WTC11 (cell line): ENCODE measurements around the gene DUS1L. TPM values are rescaled to one million over a fixed set of nuclear protein-coding genes. Genes with fewer than 3 reads are reported as not detected.

Experiments
- ATAC-seq: fragments of 200-7000 bp; cut with Tn5 transposase; 2 replicates; pipeline ENCODE4 v1.10.0; 2021; ENCODE audit warnings: mild to moderate bottlenecking, moderate library complexity
- CTCF ChIA-PET: fragments of 300-600 bp; sonication (Branson Sonifier 250); formaldehyde crosslinking; loops from one replicate; lab custom pipeline; 2021; ENCODE audit warnings: antibody characterized with exemption; lab: Charles Lee
- POLR2A ChIA-PET: fragments of 350-600 bp; sonication (Branson Sonifier 250); formaldehyde crosslinking; loops from one replicate; lab custom pipeline; 2021; ENCODE audit warnings: antibody characterized with exemption; lab: Charles Lee
- DNase-seq: peaks from one replicate; pipeline ENCODE4 v3.0.0; 2021; ENCODE audit warnings: low spot score
- H3K27ac Mint-ChIP-seq: 2 replicates; pipeline ENCODE4 v1.8.0; 2021; ENCODE audit warnings: mixed read lengths
- H3K27me3 Mint-ChIP-seq: 2 replicates; pipeline ENCODE4 v1.8.0; 2021; ENCODE audit warnings: low read depth, mild to moderate bottlenecking, moderate library complexity, mixed read lengths
- H3K36me3 Mint-ChIP-seq: 2 replicates; pipeline ENCODE4 v1.8.0; 2021; ENCODE audit warnings: mixed read lengths
- H3K4me1 Mint-ChIP-seq: 2 replicates; pipeline ENCODE4 v1.8.0; 2022; ENCODE audit warnings: mixed read lengths
- H3K4me3 Mint-ChIP-seq: 2 replicates; pipeline ENCODE4 v1.8.0; 2021; ENCODE audit warnings: mild to moderate bottlenecking, moderate library complexity, mixed read lengths
- H3K9me3 Mint-ChIP-seq: 2 replicates; pipeline ENCODE4 v1.8.0; 2021; ENCODE audit warnings: mixed read lengths
- ATF6 ChIP-seq: sonication (generic); formaldehyde crosslinking; IDR thresholded peaks from 2 replicates; pipeline ENCODE4 v1.8.1; 2023; ENCODE audit warnings: mild to moderate bottlenecking, missing genetic modification reagents
- CDX4 ChIP-seq: fragments of 250-450 bp; sonication (Bioruptor Pico); IDR thresholded peaks from 2 replicates; pipeline ENCODE4 v1.9.0; 2021; ENCODE audit warnings: moderate library complexity, mild to moderate bottlenecking, inconsistent platforms, borderline replicate concordance
- CREM ChIP-seq: sonication (generic); formaldehyde crosslinking; IDR thresholded peaks from 2 replicates; pipeline ENCODE4 v1.8.1; 2022; ENCODE audit warnings: mild to moderate bottlenecking, missing genetic modification reagents, moderate library complexity
- CTCF ChIP-seq: fragments of 200-600 bp; IDR thresholded peaks from 2 replicates; pipeline ENCODE4 v1.8.0; 2022; ENCODE audit warnings: antibody characterized with exemption
- E2F1 ChIP-seq: sonication (generic); formaldehyde crosslinking; IDR thresholded peaks from 2 replicates; pipeline ENCODE4 v1.8.0; 2022; ENCODE audit warnings: mild to moderate bottlenecking, missing genetic modification reagents
- E2F5 ChIP-seq: sonication (generic); formaldehyde crosslinking; IDR thresholded peaks from 2 replicates; pipeline ENCODE4 v1.8.1; 2022; ENCODE audit warnings: mild to moderate bottlenecking, moderate library complexity, missing genetic modification reagents
- HMGA2 ChIP-seq: fragments of 250-450 bp; sonication (Bioruptor Pico); IDR thresholded peaks from 2 replicates; pipeline ENCODE4 v1.4.0; 2021; ENCODE audit warnings: mild to moderate bottlenecking, moderate library complexity
- IRF1 ChIP-seq: sonication (generic); formaldehyde crosslinking; IDR thresholded peaks from 2 replicates; pipeline ENCODE4 v1.8.0; 2023; ENCODE audit warnings: missing genetic modification reagents
- MAX ChIP-seq: sonication (generic); formaldehyde crosslinking; IDR thresholded peaks from 2 replicates; pipeline ENCODE4 v1.8.0; 2022; ENCODE audit warnings: mild to moderate bottlenecking, missing genetic modification reagents
- NR3C1 ChIP-seq: sonication (generic); formaldehyde crosslinking; conservative IDR thresholded peaks from 2 replicates; pipeline ENCODE4 v1.8.1; 2023; ENCODE audit warnings: low read depth, mild to moderate bottlenecking, missing genetic modification reagents
- PREB ChIP-seq: sonication (generic); formaldehyde crosslinking; IDR thresholded peaks from 2 replicates; pipeline ENCODE4 v1.8.1; 2022; ENCODE audit warnings: mild to moderate bottlenecking, missing genetic modification reagents, moderate library complexity, borderline replicate concordance
- PRRX2 ChIP-seq: fragments of 250-450 bp; sonication (Bioruptor Pico); IDR thresholded peaks from 2 replicates; pipeline ENCODE4 v1.8.0; 2021; ENCODE audit warnings: mild to moderate bottlenecking
- RORB ChIP-seq: fragments of 250-450 bp; sonication (Bioruptor Pico); IDR thresholded peaks from 2 replicates; pipeline ENCODE4 v1.9.0; 2021; ENCODE audit warnings: mild to moderate bottlenecking
- SMAD3 ChIP-seq: sonication (generic); formaldehyde crosslinking; IDR thresholded peaks from 2 replicates; pipeline ENCODE4 v1.8.0; 2022; ENCODE audit warnings: missing genetic modification reagents, mild to moderate bottlenecking, borderline replicate concordance
- SP1 ChIP-seq: sonication (generic); formaldehyde crosslinking; conservative IDR thresholded peaks from 2 replicates; pipeline ENCODE4 v1.8.1; 2022; ENCODE audit warnings: missing genetic modification reagents
- ZNF263 ChIP-seq: sonication (generic); formaldehyde crosslinking; IDR thresholded peaks from 2 replicates; pipeline ENCODE4 v1.8.1; 2022; ENCODE audit warnings: low read depth, mild to moderate bottlenecking, moderate library complexity, missing genetic modification reagents
- ZNF671 ChIP-seq: fragments of 250-450 bp; sonication (Bioruptor Pico); IDR thresholded peaks from 2 replicates; pipeline ENCODE4 v1.8.0; 2021; ENCODE audit warnings: mild to moderate bottlenecking
- total RNA-seq: library from RNA; stranded (reverse); gene quantifications from 3 replicates; pipeline ENCODE4 v1.2.3, GENCODE V29; 2021

Gene DUS1L
- total RNA-seq, 1 experiment from 2014 or later = 120 TPM

- TF ChIP-seq PREB (CRISPR knock-in tag) = no peak
- TF ChIP-seq ATF6 (CRISPR knock-in tag) = no peak
- no peak for TF ChIP-seq SP1 (CRISPR knock-in tag)
These were observed 48.8 kb upstream of the DUS1L start (continued) for GRCh38 chr17:82114447-82114846.

- H3K27me3 Mint-ChIP-seq = peaks cover 55% of the 10 kb centered on the region
- no peak overlapping the region for H3K27ac Mint-ChIP-seq
- CTCF ChIA-PET = interaction anchor here (0.6 to 1.8 kb wide), 3 partner anchors 44 to 92 kb away, joined by 4 to 6 read pairs (median 5); no protein-coding TSS in a partner anchor
- no peak for DNase-seq
- H3K36me3 Mint-ChIP-seq = no peaks in the 10 kb centered on the region
- POLR2A ChIA-PET = no interaction called here
- ATAC-seq = no peak
- no peaks in the 10 kb centered on the region for H3K9me3 Mint-ChIP-seq
- H3K4me1 Mint-ChIP-seq = peaks cover 10% of the 10 kb centered on the region
- TF ChIP-seq PRRX2 = no peak
- no peak for TF ChIP-seq E2F5 (CRISPR knock-in tag)
- no peak for TF ChIP-seq NR3C1
- TF ChIP-seq IRF1 (CRISPR knock-in tag) = no peak
- TF ChIP-seq CTCF = no peak
- TF ChIP-seq ZNF671 (CRISPR knock-in tag) = no peak
- TF ChIP-seq HMGA2 (CRISPR knock-in tag) = no peak
- H3K4me3 Mint-ChIP-seq = no peak overlapping the region
These were observed 48.3 kb upstream of the DUS1L start for GRCh38 chr17:82113941-82114340.

GRCh38 chr17:82113422-82113821 lies 47.8 kb upstream of the DUS1L start:
- no peak overlapping the region for H3K27ac Mint-ChIP-seq
- H3K36me3 Mint-ChIP-seq = no peaks in the 10 kb centered on the region
- peaks cover 60% of the 10 kb centered on the region for H3K27me3 Mint-ChIP-seq
- peaks cover 9% of the 10 kb centered on the region for H3K4me1 Mint-ChIP-seq
- DNase-seq (no peak), ATAC-seq (no peak)
- POLR2A ChIA-PET = no interaction called here
- H3K4me3 Mint-ChIP-seq = no peak overlapping the region
- CTCF ChIA-PET = interaction anchor here (0.6 to 1.8 kb wide), 3 partner anchors 45 to 92 kb away, joined by 4 to 6 read pairs (median 5); no protein-coding TSS in a partner anchor
- H3K9me3 Mint-ChIP-seq = no peaks in the 10 kb centered on the region
- no peak for TF ChIP-seq MAX (CRISPR knock-in tag)
- TF ChIP-seq E2F1 (CRISPR knock-in tag) = no peak
- TF ChIP-seq PRRX2 = no peak
- TF ChIP-seq CTCF = no peak
- no peak for TF ChIP-seq CDX4 (CRISPR knock-in tag)
- no peak for TF ChIP-seq ZNF263 (CRISPR knock-in tag)
- no peak for TF ChIP-seq PREB (CRISPR knock-in tag)
- TF ChIP-seq CREM (CRISPR knock-in tag) = no peak
- no peak for TF ChIP-seq IRF1 (CRISPR knock-in tag)
- TF ChIP-seq SMAD3 (CRISPR knock-in tag) = no peak
- TF ChIP-seq RORB (CRISPR knock-in tag) = no peak
- TF ChIP-seq NR3C1 = no peak
- TF ChIP-seq E2F5 (CRISPR knock-in tag) = no peak
